Heart left ventricle (tissue), 16 donors: ENCODE results near the gene RAB5IF. TPM values are rescaled to one million over a fixed set of nuclear protein-coding genes. Genes with fewer than 3 reads are reported as not detected.

Experiments used
- ATAC-seq, 4 donors: fragments of 200-7000 bp; cut with Tn5 transposase; one replicate each; pipeline ENCODE4 v1.9.1; 2020 to 2022; ENCODE audit warnings: moderate library complexity in 4 of 4, mild to moderate bottlenecking in 3 of 4, moderate number of reproducible peaks in 1 of 4
- DNase-seq, 5 donors: peaks; one replicate each; pipeline ENCODE4 v3.0.0-alpha.2; 2020
- H3K27ac ChIP-seq, 12 donors: fragments of 200-600 bp; sonication (generic) in 4 of 12; one replicate each; pipeline versions ENCODE4 v1.5.0 to v1.8.0; 2016 to 2022; ENCODE audit warnings: mild to moderate bottlenecking in 2 of 12
- H3K27me3 ChIP-seq, 9 donors: fragments of 200-600 bp; sonication (generic) in 2 of 9; one replicate each; pipeline versions ENCODE4 v1.5.1 to v1.8.0; 2016 to 2022; ENCODE audit warnings: mild to moderate bottlenecking in 3 of 9
- H3K36me3 ChIP-seq, 9 donors: fragments of 200-600 bp; sonication (generic) in 2 of 9; one replicate each; pipeline versions ENCODE4 v1.5.0 to v1.8.0; 2018 to 2022; ENCODE audit warnings: mild to moderate bottlenecking in 2 of 9
- H3K4me1 ChIP-seq, 12 donors: fragments of 200-600 bp; sonication (generic) in 4 of 12; one replicate each; pipeline versions ENCODE4 v1.5.0 to v1.8.0; 2016 to 2022; ENCODE audit warnings: mild to moderate bottlenecking in 3 of 12
- H3K4me3 ChIP-seq, 12 donors: fragments of 200-600 bp; sonication (generic) in 4 of 12; one replicate each; pipeline versions ENCODE4 v1.5.0 to v1.8.0; 2017 to 2022; ENCODE audit warnings: mild to moderate bottlenecking in 9 of 12, moderate library complexity in 4 of 12
- H3K9me3 ChIP-seq, 12 donors: fragments of 200-600 bp; sonication (generic) in 4 of 12; one replicate each; pipeline versions ENCODE4 v1.5.0 to v1.8.0; 2016 to 2022; ENCODE audit warnings: mild to moderate bottlenecking in 1 of 12
- POLR2A ChIP-seq, 2 donors: fragments of 450-650 bp; IDR thresholded peaks; one replicate each; pipeline ENCODE4 v1.6.1; 2017; ENCODE audit warnings: antibody characterized with exemption in 2 of 2, mild to moderate bottlenecking in 2 of 2, moderate library complexity in 2 of 2
- WGBS, 4 donors: extraction: QIAGEN DNeasy Blood & Tissue Kit in 2 of 4; methylation state at CpG; one replicate each; pipeline versions ENCODE4 v1.1.5 to v1.1.7; 2013 to 2018; 5-methylcytosine and 5-hydroxymethylcytosine counted together
- intact Hi-C, 10 donors: fragments of 100-400 bp; cut with DNase I; formaldehyde crosslinking; loops; one replicate each; pipeline versions ENCODE4 v1.11.1 to v1.14.2; 2022
- polyA plus RNA-seq, 2 donors: library from polyadenylated mRNA; stranded (reverse); fragments of 200-250 nt; gene quantifications; one replicate each; pipeline ENCODE4 v1.2.3, GENCODE V29; 2013
- total RNA-seq, 9 donors: library from RNA; depleted of rRNA in 2 of 9; stranded (reverse); fragments of >200 nt in 2 of 9; fragmentation: NEBNext Ultra II Directional in 3 of 9; extraction: Animal tissue kit (Norgen Biotek cat#: 25700) in 3 of 9; gene quantifications; one replicate each; pipeline versions ENCODE4 v1.1.0 to v1.2.4, GENCODE V29; 2016 to 2023
- TF ChIP-seq, protein P1 (sequence below), 12 donors: fragments of 200-600 bp; sonication (generic) in 4 of 12; IDR thresholded peaks; one replicate each; pipeline versions ENCODE4 v1.5.0 to v1.8.0; 2018 to 2022; ENCODE audit warnings: antibody characterized with exemption in 12 of 12, mild to moderate bottlenecking in 5 of 12
- donor health status: ischemic (EF 13 %, LVEDD 7.1; RV severe dilation, severe dysfunction).
- donor health status: healthy with polysubstance abuse.
- donor health status: DM: no; HTN: yes; CAD: no.
- donor health status: DM: no; HTN: no; CAD: no.
- donor health status: ischemic (EF 25% LVEDD 6.9; RV normal size, moderate dysfunction).
- donor health status: ischemic (EF 25% LVEDD 5.7; RV mildly dilated, moderate dysfunction).
- donor health status: healthy.
- donor health status: DM: yes; HTN: yes; CAD: no.
- donor health status: ischemic (EF 35%, LVEDD 5.7; RV mildly dilated, moderate dysfunction).
- donor health status: nonischemic (EF 11% LVEDD 7.7; RV severe dilation, severe dysfunction).
- donor health status: DM: yes; HTN: yes; CAD: no.
- donor health status: PGD.
- donor health status: ischemic (EF 29% LVEDD 5.4; RV normal size, mild dysfunction).
- donor health status: nonischemic (EF 23%, LVEDD 6.1; RV moderate dilation, normal function).

RAB5IF gene
- total and polyA plus RNA-seq, 11 donors = 35.5 to 101 (median 63.1) TPM

DNA sequence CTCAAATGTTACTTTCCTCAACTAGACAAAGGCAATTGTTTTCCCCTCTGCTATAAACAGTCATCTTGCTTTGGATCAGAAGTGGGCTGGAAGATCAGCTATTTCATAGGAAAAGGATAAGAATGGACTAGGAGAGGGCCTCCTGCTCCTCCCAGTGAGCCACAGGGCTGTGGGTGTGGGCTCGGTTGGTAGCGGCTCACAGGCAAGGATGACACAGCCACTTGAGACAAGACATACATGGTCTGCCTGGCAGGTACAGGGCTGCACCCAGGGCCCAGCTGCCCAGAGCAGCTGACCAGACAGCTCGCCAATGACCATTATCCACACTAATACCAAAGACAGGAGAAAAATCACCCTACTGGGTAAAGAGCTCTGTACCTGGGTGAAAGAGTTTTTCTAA is 49.4 kb downstream of the RAB5IF start:
- no peaks in the 10 kb centered on the region for H3K27me3 ChIP-seq
- H3K4me1 ChIP-seq = peaks cover 0 to 6% (median 0%) of the 10 kb centered on the region in 12 donors
- H3K36me3 ChIP-seq = peaks cover 0 to 94% (median 66%) of the 10 kb centered on the region in 9 donors
- no peak for TF ChIP-seq POLR2A (IDR thresholded peaks at IDR 0.05)
- TF ChIP-seq, protein P1, sequence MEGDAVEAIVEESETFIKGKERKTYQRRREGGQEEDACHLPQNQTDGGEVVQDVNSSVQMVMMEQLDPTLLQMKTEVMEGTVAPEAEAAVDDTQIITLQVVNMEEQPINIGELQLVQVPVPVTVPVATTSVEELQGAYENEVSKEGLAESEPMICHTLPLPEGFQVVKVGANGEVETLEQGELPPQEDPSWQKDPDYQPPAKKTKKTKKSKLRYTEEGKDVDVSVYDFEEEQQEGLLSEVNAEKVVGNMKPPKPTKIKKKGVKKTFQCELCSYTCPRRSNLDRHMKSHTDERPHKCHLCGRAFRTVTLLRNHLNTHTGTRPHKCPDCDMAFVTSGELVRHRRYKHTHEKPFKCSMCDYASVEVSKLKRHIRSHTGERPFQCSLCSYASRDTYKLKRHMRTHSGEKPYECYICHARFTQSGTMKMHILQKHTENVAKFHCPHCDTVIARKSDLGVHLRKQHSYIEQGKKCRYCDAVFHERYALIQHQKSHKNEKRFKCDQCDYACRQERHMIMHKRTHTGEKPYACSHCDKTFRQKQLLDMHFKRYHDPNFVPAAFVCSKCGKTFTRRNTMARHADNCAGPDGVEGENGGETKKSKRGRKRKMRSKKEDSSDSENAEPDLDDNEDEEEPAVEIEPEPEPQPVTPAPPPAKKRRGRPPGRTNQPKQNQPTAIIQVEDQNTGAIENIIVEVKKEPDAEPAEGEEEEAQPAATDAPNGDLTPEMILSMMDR (IDR thresholded peaks at IDR 0.05) = no peak
- intact Hi-C loops = no loop called here
- ATAC-seq = no peak
- no peak for DNase-seq
- H3K27ac ChIP-seq = no peak overlapping the region
- no peaks in the 10 kb centered on the region for H3K9me3 ChIP-seq
- WGBS, 4 donors = 82 to 97% (median 96%) methylated on average over 3 of the region's 3 CpGs
- no peak overlapping the region for H3K4me3 ChIP-seq

DNA sequence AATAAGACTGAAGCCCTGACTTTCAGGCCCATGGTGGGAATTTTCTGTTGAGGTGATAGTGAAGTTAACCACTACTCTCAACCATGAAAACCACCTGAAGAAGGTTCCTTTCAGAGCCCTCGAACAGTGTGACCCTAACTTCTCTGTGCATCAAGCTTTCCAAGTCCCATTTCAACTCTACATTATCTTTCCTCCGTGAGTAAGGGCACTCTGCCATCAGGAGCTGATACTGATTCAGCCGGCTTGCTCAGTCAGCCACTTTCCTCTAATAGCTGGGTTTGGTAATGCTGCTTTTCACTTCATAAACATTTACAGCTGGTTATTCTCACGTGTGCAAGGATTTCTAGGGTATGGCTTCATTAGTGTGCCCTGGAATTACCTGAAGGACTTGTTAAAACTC is 51.2 kb downstream of the RAB5IF start:
- intact Hi-C loops = no loop called here
- Histone ChIP-seq H3K4me1 (peaks cover 0 to 6% (median 0%) of the 10 kb centered on the region in 12 donors), H3K4me3 (no peak overlapping the region), H3K27ac (no peak overlapping the region), H3K9me3 (no peaks in the 10 kb centered on the region), H3K36me3 (peaks cover 0 to 95% (median 70%) of the 10 kb centered on the region in 9 donors), H3K27me3 (no peaks in the 10 kb centered on the region)
- TF ChIP-seq POLR2A (IDR thresholded peaks at IDR 0.05) = no peak
- TF ChIP-seq, protein P1 (IDR thresholded peaks at IDR 0.05) = no peak
- ATAC-seq = peak; percentile 47 to 75 (median 66)
- DNase-seq = no peak
- 51 to 59% (median 53%) methylated on average over 4 of the region's 4 CpGs for WGBS, 4 donors

DNA sequence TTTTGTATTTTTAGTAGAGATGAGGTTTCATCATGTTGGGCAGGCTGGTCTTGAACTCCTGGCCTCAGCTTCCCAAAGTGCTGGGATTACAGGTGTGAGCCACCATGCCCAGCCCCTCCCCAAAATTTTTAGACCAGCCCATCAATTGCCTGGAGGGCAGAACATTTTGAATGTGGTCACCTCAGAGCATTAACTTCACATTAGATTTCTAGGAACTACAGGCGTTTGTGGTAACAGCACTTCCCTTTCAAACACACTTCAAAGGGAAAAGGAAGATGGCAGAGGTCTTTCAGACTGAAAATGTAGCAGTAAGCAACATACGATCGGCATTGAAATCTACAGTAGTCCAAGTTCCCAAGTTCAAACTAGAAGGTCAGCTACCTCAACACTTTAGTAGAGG is 52.7 kb downstream of the RAB5IF start:
- no peak for TF ChIP-seq POLR2A (IDR thresholded peaks at IDR 0.05)
- TF ChIP-seq, protein P1 (IDR thresholded peaks at IDR 0.05) = no peak
- Histone ChIP-seq H3K4me1 (peaks cover 0 to 6% (median 0%) of the 10 kb centered on the region in 12 donors), H3K36me3 (peaks cover 0 to 95% (median 58%) of the 10 kb centered on the region in 9 donors), H3K4me3 (no peak overlapping the region), H3K27ac (no peak overlapping the region), H3K27me3 (no peaks in the 10 kb centered on the region), H3K9me3 (no peaks in the 10 kb centered on the region)
- intact Hi-C loops = no loop called here
- 83 to 86% (median 85%) methylated on average over 3 of the region's 3 CpGs for WGBS, 4 donors
- no peak for ATAC-seq
- no peak for DNase-seq

Other genes starting within 250 kb of the RAB5IF start
- 1,000 to 10,000 TPM in 7 of 9 donors, 100 to 1,000 TPM in 2; 521 to 2,387 (median 1,751) TPM for gene MYL9, start 64.3 kb upstream of the RAB5IF start, total RNA-seq
- gene MYL9, start 64.3 kb upstream of the RAB5IF start, polyA plus RNA-seq = 1,000 to 10,000 TPM in 1 of 2 donors, 100 to 1,000 TPM in 1; 452 to 1,748 TPM
- gene TGIF2, start 32.2 kb upstream of the RAB5IF start, total RNA-seq = 10 to 100 TPM in 3 of 9 donors, 1 to 10 TPM in 6; 4.5 to 14.9 (median 8.2) TPM
- gene TGIF2, start 32.2 kb upstream of the RAB5IF start, polyA plus RNA-seq = 1 to 10 TPM; 2.1 to 5.4 TPM
- gene SLA2, start 40.4 kb downstream of the RAB5IF start, total RNA-seq = 1 to 10 TPM in 2 of 9 donors, under 1 TPM in 7; 0.14 to 3.0 (median 0.38) TPM
- gene SLA2, start 40.4 kb downstream of the RAB5IF start, polyA plus RNA-seq = under 1 TPM; 0.14 to 0.30 TPM
- gene NDRG3, start 140.3 kb downstream of the RAB5IF start, total RNA-seq = 10 to 100 TPM; 17.3 to 34.8 (median 31.1) TPM
- gene NDRG3, start 140.3 kb downstream of the RAB5IF start, polyA plus RNA-seq = 10 to 100 TPM; 21.1 to 22.2 TPM
- 1 to 10 TPM; 3.7 to 6.2 (median 4.9) TPM for gene DSN1, start 168.0 kb downstream of the RAB5IF start, total RNA-seq
- 1 to 10 TPM; 3.2 to 7.0 TPM for gene DSN1, start 168.0 kb downstream of the RAB5IF start, polyA plus RNA-seq